Heart left ventricle (tissue), 16 donors: ENCODE data around the gene SLC43A2. TPM values are rescaled to one million over a fixed set of nuclear protein-coding genes. Genes with fewer than 3 reads are reported as not detected.

Experiments used
- ATAC-seq, 4 donors: fragments of 200-7000 bp; cut with Tn5 transposase; one replicate each; pipeline ENCODE4 v1.9.1; 2020 to 2022; ENCODE audit warnings: moderate library complexity in 4 of 4, mild to moderate bottlenecking in 3 of 4, moderate number of reproducible peaks in 1 of 4
- DNase-seq, 5 donors: peaks; one replicate each; pipeline ENCODE4 v3.0.0-alpha.2; 2020
- H3K27ac ChIP-seq, 12 donors: fragments of 200-600 bp; sonication (generic) in 4 of 12; one replicate each; pipeline versions ENCODE4 v1.5.0 to v1.8.0; 2016 to 2022; ENCODE audit warnings: mild to moderate bottlenecking in 2 of 12
- H3K27me3 ChIP-seq, 9 donors: fragments of 200-600 bp; sonication (generic) in 2 of 9; one replicate each; pipeline versions ENCODE4 v1.5.1 to v1.8.0; 2016 to 2022; ENCODE audit warnings: mild to moderate bottlenecking in 3 of 9
- H3K36me3 ChIP-seq, 9 donors: fragments of 200-600 bp; sonication (generic) in 2 of 9; one replicate each; pipeline versions ENCODE4 v1.5.0 to v1.8.0; 2018 to 2022; ENCODE audit warnings: mild to moderate bottlenecking in 2 of 9
- H3K4me1 ChIP-seq, 12 donors: fragments of 200-600 bp; sonication (generic) in 4 of 12; one replicate each; pipeline versions ENCODE4 v1.5.0 to v1.8.0; 2016 to 2022; ENCODE audit warnings: mild to moderate bottlenecking in 3 of 12
- H3K4me3 ChIP-seq, 12 donors: fragments of 200-600 bp; sonication (generic) in 4 of 12; one replicate each; pipeline versions ENCODE4 v1.5.0 to v1.8.0; 2017 to 2022; ENCODE audit warnings: mild to moderate bottlenecking in 9 of 12, moderate library complexity in 4 of 12
- H3K9me3 ChIP-seq, 12 donors: fragments of 200-600 bp; sonication (generic) in 4 of 12; one replicate each; pipeline versions ENCODE4 v1.5.0 to v1.8.0; 2016 to 2022; ENCODE audit warnings: mild to moderate bottlenecking in 1 of 12
- POLR2A ChIP-seq, 2 donors: fragments of 450-650 bp; IDR thresholded peaks; one replicate each; pipeline ENCODE4 v1.6.1; 2017; ENCODE audit warnings: antibody characterized with exemption in 2 of 2, mild to moderate bottlenecking in 2 of 2, moderate library complexity in 2 of 2
- WGBS, 4 donors: extraction: QIAGEN DNeasy Blood & Tissue Kit in 2 of 4; methylation state at CpG; one replicate each; pipeline versions ENCODE4 v1.1.5 to v1.1.7; 2013 to 2018; 5-methylcytosine and 5-hydroxymethylcytosine counted together
- intact Hi-C, 10 donors: fragments of 100-400 bp; cut with DNase I; formaldehyde crosslinking; loops; one replicate each; pipeline versions ENCODE4 v1.11.1 to v1.14.2; 2022
- polyA plus RNA-seq, 2 donors: library from polyadenylated mRNA; stranded (reverse); fragments of 200-250 nt; gene quantifications; one replicate each; pipeline ENCODE4 v1.2.3, GENCODE V29; 2013
- total RNA-seq, 9 donors: library from RNA; depleted of rRNA in 2 of 9; stranded (reverse); fragments of >200 nt in 2 of 9; fragmentation: NEBNext Ultra II Directional in 3 of 9; extraction: Animal tissue kit (Norgen Biotek cat#: 25700) in 3 of 9; gene quantifications; one replicate each; pipeline versions ENCODE4 v1.1.0 to v1.2.4, GENCODE V29; 2016 to 2023
- TF ChIP-seq, protein P1 (sequence below), 12 donors: fragments of 200-600 bp; sonication (generic) in 4 of 12; IDR thresholded peaks; one replicate each; pipeline versions ENCODE4 v1.5.0 to v1.8.0; 2018 to 2022; ENCODE audit warnings: antibody characterized with exemption in 12 of 12, mild to moderate bottlenecking in 5 of 12
- donor health status: ischemic (EF 13 %, LVEDD 7.1; RV severe dilation, severe dysfunction).
- donor health status: healthy with polysubstance abuse.
- donor health status: DM: no; HTN: yes; CAD: no.
- donor health status: DM: no; HTN: no; CAD: no.
- donor health status: ischemic (EF 25% LVEDD 6.9; RV normal size, moderate dysfunction).
- donor health status: ischemic (EF 25% LVEDD 5.7; RV mildly dilated, moderate dysfunction).
- donor health status: healthy.
- donor health status: DM: yes; HTN: yes; CAD: no.
- donor health status: ischemic (EF 35%, LVEDD 5.7; RV mildly dilated, moderate dysfunction).
- donor health status: nonischemic (EF 11% LVEDD 7.7; RV severe dilation, severe dysfunction).
- donor health status: DM: yes; HTN: yes; CAD: no.
- donor health status: PGD.
- donor health status: ischemic (EF 29% LVEDD 5.4; RV normal size, mild dysfunction).
- donor health status: nonischemic (EF 23%, LVEDD 6.1; RV moderate dilation, normal function).

SLC43A2 gene
- total and polyA plus RNA-seq, 11 donors, result 1.4 to 29.1 (median 6.8) TPM

- H3K36me3 ChIP-seq, result peaks cover 0 to 7% (median 3%) of the 10 kb centered on the region in 9 donors
- H3K4me3 ChIP-seq, result peak overlapping the region; percentile 32 to 96 (median 80)
- no peaks in the 10 kb centered on the region for H3K9me3 ChIP-seq
- TF ChIP-seq, protein P1, sequence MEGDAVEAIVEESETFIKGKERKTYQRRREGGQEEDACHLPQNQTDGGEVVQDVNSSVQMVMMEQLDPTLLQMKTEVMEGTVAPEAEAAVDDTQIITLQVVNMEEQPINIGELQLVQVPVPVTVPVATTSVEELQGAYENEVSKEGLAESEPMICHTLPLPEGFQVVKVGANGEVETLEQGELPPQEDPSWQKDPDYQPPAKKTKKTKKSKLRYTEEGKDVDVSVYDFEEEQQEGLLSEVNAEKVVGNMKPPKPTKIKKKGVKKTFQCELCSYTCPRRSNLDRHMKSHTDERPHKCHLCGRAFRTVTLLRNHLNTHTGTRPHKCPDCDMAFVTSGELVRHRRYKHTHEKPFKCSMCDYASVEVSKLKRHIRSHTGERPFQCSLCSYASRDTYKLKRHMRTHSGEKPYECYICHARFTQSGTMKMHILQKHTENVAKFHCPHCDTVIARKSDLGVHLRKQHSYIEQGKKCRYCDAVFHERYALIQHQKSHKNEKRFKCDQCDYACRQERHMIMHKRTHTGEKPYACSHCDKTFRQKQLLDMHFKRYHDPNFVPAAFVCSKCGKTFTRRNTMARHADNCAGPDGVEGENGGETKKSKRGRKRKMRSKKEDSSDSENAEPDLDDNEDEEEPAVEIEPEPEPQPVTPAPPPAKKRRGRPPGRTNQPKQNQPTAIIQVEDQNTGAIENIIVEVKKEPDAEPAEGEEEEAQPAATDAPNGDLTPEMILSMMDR (IDR thresholded peaks at IDR 0.05), result peak; percentile 36 to 65 (median 54)
- TF ChIP-seq POLR2A (IDR thresholded peaks at IDR 0.05), result no peak
- peak overlapping the region; percentile 80 to 97 (median 92) for H3K27ac ChIP-seq
- no peaks in the 10 kb centered on the region for H3K27me3 ChIP-seq
- DNase-seq, result peak in 4 of 5 donors; percentile 62 to 89 (median 70)
- WGBS, 4 donors, result 5 to 14% (median 8%) methylated on average over 25 to 45 of the region's 45 CpGs
- intact Hi-C loops, result loop anchor here in 9 of 10 donors (1.0 to 10.0 kb wide), 10 partner anchors 13 to 362 kb away; partner anchors contain the start of genes BHLHA9 (in 1 of the 9), SCARF1 (in 1 of the 9) and TRARG1 (in 1 of the 9)
- H3K4me1 ChIP-seq, result peaks cover 0 to 53% (median 14%) of the 10 kb centered on the region in 12 donors
- ATAC-seq, result peak; percentile 11 to 38 (median 28)
Observed at GRCh38 chr17:1629504-1630310, 1.1 kb upstream of the SLC43A2 start.

- 0 to 1% (median 1%) methylated on average over 35 to 77 of the region's 77 CpGs for WGBS, 4 donors
- TF ChIP-seq, protein P1 (IDR thresholded peaks at IDR 0.05), result peak in 11 of 12 donors; percentile 31 to 66 (median 56)
- peak in 1 of 2 donors; percentile 79 for TF ChIP-seq POLR2A (IDR thresholded peaks at IDR 0.05)
- no peaks in the 10 kb centered on the region for H3K27me3 ChIP-seq
- intact Hi-C loops, result loop anchor here in 8 of 10 donors (1.0 to 10.0 kb wide), 9 partner anchors 14 to 362 kb away; partner anchors contain the start of genes BHLHA9 (in 1 of the 8), SCARF1 (in 1 of the 8) and TRARG1 (in 1 of the 8)
- peaks cover 0 to 56% (median 14%) of the 10 kb centered on the region in 12 donors for H3K4me1 ChIP-seq
- ATAC-seq (peak; percentile 83 to 90 (median 88)), DNase-seq (peak; percentile 94 to 97 (median 96))
- no peaks in the 10 kb centered on the region for H3K9me3 ChIP-seq
- H3K4me3 ChIP-seq, result peak overlapping the region; percentile 32 to 96 (median 80)
- H3K27ac ChIP-seq, result peak overlapping the region; percentile 80 to 97 (median 92)
- H3K36me3 ChIP-seq, result peaks cover 0 to 9% (median 0%) of the 10 kb centered on the region in 9 donors
Observed at GRCh38 chr17:1628856-1629503, 346 bp upstream of the SLC43A2 start.

- H3K27me3 ChIP-seq, result no peaks in the 10 kb centered on the region
- ATAC-seq (peak in 2 of 4 donors; percentile 4 to 6), DNase-seq (peak in 2 of 5 donors; percentile 46 to 68)
- H3K27ac ChIP-seq, result peak overlapping the region in 11 of 12 donors; percentile 33 to 97 (median 93)
- TF ChIP-seq, protein P1 (IDR thresholded peaks at IDR 0.05), result no peak
- TF ChIP-seq POLR2A (IDR thresholded peaks at IDR 0.05), result no peak
- peaks cover 0 to 56% (median 14%) of the 10 kb centered on the region in 12 donors for H3K4me1 ChIP-seq
- intact Hi-C loops, result loop anchor here in 4 of 10 donors (5.0 to 10.0 kb wide), 5 partner anchors 35 to 360 kb away; partner anchors contain the start of genes BHLHA9 (in 1 of the 4) and TRARG1 (in 1 of the 4)
- peak overlapping the region; percentile 32 to 96 (median 80) for H3K4me3 ChIP-seq
- peaks cover 0 to 11% (median 0%) of the 10 kb centered on the region in 9 donors for H3K36me3 ChIP-seq
- H3K9me3 ChIP-seq, result no peaks in the 10 kb centered on the region
- 25 to 64% (median 41%) methylated on average over 7 to 39 of the region's 39 CpGs for WGBS, 4 donors
Observed at GRCh38 chr17:1627182-1627981, 1.3 kb downstream of the SLC43A2 start.
